Skeletal muscle tissue (tissue), 4 donors: ENCODE data around the gene MAPK14. TPM values are rescaled to one million over a fixed set of nuclear protein-coding genes. Genes with fewer than 3 reads are reported as not detected.
A peak's percentile ranks its signal among the peaks of the same experiment; 100 is the strongest.
"Not testable (repeated sequence)": the region's sequence is repeated elsewhere in the genome, so short reads cannot be mapped to it uniquely, and the experiment has no call there.

Experiments
- H3K27ac ChIP-seq: one replicate; pipeline ENCODE4 v1.7.0; 2013; ENCODE audit warnings: mild to moderate bottlenecking, low read depth, low read length, inconsistent platforms
- H3K27me3 ChIP-seq, 3 donors: one replicate each; pipeline ENCODE4 v1.7.0; 2013; ENCODE audit warnings: low read length in 3 of 3; ENCODE audit not compliant: control insufficient read depth in 3 of 3, insufficient read depth in 3 of 3
- H3K36me3 ChIP-seq, 3 donors: one replicate each; pipeline ENCODE4 v1.7.0; 2013; ENCODE audit warnings: low read length in 3 of 3; ENCODE audit not compliant: control insufficient read depth in 3 of 3, insufficient read depth in 3 of 3
- H3K4me1 ChIP-seq, 3 donors: one replicate each; pipeline ENCODE4 v1.7.0; 2013; ENCODE audit warnings: low read length in 3 of 3, mild to moderate bottlenecking in 3 of 3; ENCODE audit not compliant: control insufficient read depth in 3 of 3, insufficient read depth in 3 of 3
- H3K4me3 ChIP-seq, 3 donors: one replicate each; pipeline ENCODE4 v1.7.0; 2013; ENCODE audit warnings: low read length in 3 of 3
- H3K9ac ChIP-seq, 3 donors: one replicate each; pipeline ENCODE4 v1.7.0; 2013; ENCODE audit warnings: low read length in 3 of 3, mild to moderate bottlenecking in 3 of 3, moderate library complexity in 2 of 3, low read depth in 1 of 3
- H3K9me3 ChIP-seq, 3 donors: one replicate each; pipeline ENCODE4 v1.7.0; 2013; ENCODE audit warnings: low read length in 3 of 3; ENCODE audit not compliant: control insufficient read depth in 3 of 3
- total RNA-seq: library from RNA; depleted of rRNA; stranded (reverse); fragments of >200 nt; gene quantifications from one replicate; pipeline ENCODE4 v1.2.3, GENCODE V29; 2014
- donor health status: Osteomylitis.

MAPK14 gene
- total RNA-seq, 1 donor from 2014 or later: 38.1 TPM

DNA sequence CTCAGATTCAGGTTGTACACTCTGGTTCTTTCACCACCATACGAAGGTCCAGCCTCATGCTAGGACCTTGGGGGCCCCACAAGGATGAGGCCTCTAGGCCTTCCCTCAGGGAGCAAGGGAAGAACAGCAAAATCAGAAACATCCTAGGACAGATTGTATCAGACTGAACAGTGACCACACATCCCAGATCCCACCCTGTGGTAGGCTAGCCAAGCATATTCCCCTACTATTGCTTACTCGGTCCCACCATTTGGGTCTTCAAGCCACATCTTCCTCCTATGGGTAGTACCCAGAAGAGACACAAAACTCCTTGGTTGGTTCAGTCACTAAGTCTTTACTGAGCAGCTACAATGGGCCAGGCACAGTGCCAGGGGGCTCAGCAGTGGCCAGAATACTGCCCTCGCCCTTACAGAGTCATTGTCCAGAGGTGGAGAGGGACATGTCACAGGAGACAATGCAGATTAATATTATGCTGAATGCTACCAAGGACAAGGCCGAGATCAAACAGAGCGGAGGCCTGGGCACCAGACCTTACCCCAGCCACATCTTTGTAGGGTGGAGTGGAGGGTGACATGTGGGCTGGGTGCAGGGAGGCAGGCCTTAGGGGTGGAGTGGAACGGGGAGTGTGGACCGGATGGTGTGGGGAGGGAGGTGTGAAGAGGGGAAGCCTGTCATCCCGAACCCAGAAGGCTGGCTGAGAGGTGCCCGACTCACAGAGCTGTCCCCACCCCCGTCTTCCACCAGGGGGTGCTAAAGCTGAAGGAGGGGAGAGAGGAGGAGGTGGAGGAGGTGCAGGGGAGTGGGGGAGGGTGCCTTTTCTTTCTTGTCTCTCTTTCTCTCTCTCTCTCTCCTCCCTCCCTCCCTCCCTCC, 95.9 kb downstream of the MAPK14 start:
- Histone ChIP-seq H3K9ac (peak overlapping the region in 1 of 3 donors; percentile 3), H3K9me3 (no peaks in the 10 kb centered on the region), H3K4me1 (peaks cover 10 to 30% (median 12%) of the 10 kb centered on the region in 3 donors), H3K27me3 (peaks cover 0 to 18% (median 9%) of the 10 kb centered on the region in 3 donors), H3K27ac (no peak overlapping the region), H3K4me3 (no peak overlapping the region), H3K36me3 (no peaks in the 10 kb centered on the region)

DNA sequence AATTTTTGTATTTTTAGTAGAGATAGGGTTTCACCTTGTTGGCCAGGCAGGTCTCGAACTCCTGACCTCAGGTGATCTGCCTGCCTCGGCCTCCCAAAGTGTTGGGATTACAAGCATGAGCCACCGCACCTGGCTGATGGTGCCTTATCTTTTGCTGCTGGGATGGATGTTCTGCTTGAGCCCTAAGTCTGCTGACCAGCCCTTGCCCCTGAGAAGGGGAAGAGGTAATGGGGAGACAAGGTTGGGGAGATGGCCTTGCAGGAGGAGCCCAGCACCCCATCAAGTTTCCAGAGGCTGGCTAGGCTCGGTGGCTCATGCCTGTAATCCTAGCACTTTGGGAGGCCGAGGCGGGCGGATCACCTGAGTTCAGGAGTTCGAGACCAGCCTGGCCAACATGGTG, 96.7 kb downstream of the MAPK14 start:
- H3K9ac ChIP-seq, H3K27ac ChIP-seq, H3K9me3 ChIP-seq, H3K4me3 ChIP-seq, H3K36me3 ChIP-seq: not testable (repeated sequence)
- Histone ChIP-seq H3K4me1 (peaks cover 9 to 27% (median 10%) of the 10 kb centered on the region in 3 donors), H3K27me3 (peaks cover 0 to 23% (median 9%) of the 10 kb centered on the region in 3 donors)

DNA sequence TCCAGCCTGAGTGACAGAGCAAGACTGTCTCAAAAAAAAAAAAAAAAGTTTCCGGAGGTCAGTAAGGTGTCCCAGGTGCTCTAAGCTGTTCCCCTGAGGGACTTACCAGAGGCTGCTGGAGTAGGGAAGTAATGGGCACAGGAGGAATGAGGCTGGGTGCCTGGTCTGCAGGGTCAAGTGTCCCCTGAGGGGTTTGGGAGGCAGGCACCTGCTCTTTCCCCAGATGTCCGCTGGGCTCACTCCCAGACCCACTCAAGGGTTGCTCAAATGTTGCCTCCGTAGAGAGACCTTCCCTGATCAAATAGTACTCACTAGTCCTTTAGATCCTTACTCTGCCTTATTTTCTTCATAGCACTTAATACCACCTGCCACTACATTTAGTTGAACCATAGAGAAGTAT, 97.3 kb downstream of the MAPK14 start:
- peaks cover 0 to 25% (median 9%) of the 10 kb centered on the region in 3 donors for H3K27me3 ChIP-seq
- no peak overlapping the region for H3K27ac ChIP-seq
- peaks cover 9 to 27% (median 10%) of the 10 kb centered on the region in 3 donors for H3K4me1 ChIP-seq
- no peak overlapping the region for H3K4me3 ChIP-seq
- no peaks in the 10 kb centered on the region for H3K36me3 ChIP-seq
- no peak overlapping the region for H3K9ac ChIP-seq
- no peaks in the 10 kb centered on the region for H3K9me3 ChIP-seq

DNA sequence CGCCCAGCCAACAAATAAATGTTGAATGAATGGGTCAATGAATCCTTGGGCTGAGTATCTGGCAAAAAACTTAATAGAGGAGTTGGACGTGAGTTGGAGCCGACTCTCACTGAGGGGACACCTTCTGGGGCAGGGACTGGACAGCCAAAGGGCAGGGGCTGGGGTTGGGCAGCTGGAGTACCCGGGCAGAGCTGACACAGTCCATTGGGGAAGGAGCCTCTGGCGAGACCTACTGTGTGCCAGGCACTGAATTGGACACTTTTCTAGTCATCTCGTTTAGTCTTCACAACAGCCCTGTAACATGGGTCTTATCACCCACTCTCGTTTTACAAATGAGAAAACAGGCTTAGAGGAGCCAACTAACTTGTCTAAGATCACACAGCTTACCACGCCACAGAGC, 98.0 kb downstream of the MAPK14 start:
- Histone ChIP-seq H3K27me3 (peaks cover 0 to 28% (median 9%) of the 10 kb centered on the region in 3 donors), H3K36me3 (no peaks in the 10 kb centered on the region), H3K9me3 (no peaks in the 10 kb centered on the region), H3K27ac (no peak overlapping the region), H3K9ac (no peak overlapping the region), H3K4me3 (no peak overlapping the region), H3K4me1 (peaks cover 9 to 26% (median 10%) of the 10 kb centered on the region in 3 donors)

DNA sequence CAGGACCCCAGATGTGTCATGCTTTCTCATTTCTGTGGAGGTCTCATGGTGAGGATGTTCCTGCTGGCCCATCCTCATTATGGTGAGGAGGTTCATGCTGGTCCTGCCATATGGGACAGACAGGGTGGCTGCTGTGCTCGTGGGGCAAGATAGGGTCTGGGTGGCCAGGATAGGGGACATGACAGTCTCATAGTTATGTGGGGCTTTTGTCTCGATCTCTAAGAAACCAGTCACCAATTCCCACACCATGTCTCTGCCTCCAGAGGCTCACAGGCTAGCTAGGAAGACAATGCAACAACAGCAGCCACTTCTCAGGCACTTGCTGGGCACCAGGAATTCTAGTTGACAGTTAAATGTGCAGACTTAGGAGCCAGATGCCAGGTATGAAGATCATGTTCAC, 98.5 kb downstream of the MAPK14 start:
- Histone ChIP-seq H3K9me3 (no peaks in the 10 kb centered on the region), H3K36me3 (no peaks in the 10 kb centered on the region), H3K27ac (no peak overlapping the region), H3K9ac (no peak overlapping the region), H3K4me3 (no peak overlapping the region), H3K4me1 (peaks cover 6 to 26% (median 9%) of the 10 kb centered on the region in 3 donors), H3K27me3 (peaks cover 0 to 34% (median 14%) of the 10 kb centered on the region in 3 donors)

DNA sequence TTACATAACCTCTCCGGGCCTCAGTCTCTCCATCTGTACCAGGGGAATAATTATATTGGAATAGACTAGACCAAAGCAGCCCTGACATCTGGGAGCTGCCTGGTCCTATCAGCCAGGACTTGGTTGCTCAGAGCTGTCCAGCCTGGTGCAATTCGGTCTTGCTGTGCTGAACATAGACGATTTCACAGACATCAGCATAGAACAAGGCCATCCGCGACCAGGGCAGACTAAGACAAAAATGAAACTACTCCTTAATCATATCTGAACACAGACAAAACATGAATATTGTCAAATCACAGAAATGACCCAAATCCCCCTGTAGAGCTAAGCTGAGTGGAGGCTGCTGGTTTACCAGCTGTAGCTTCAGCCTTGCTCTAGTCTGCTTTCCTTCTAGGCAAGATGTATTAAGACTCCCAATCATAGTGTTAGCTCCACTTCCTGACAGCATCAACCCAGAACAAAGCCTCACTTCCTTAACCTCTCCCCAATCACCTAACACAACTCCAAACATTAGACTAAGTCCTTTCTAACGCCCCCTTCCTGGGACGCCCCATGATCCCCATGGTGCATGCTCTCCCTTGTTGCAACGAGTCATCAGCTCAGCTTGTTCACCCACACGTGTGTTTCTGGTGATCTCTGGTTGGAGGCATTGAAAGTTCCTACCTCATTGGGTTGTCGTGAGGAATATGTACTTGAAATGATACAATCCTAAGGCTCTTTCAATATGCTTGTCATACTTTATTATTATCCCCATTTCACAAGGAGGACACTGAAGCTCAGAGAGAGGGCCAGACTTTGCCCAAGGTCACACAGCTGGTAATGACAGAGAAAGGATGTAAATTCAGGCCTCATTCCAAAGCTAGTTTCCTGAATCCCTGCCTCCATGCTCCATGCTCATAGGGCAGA, 99.2 kb downstream of the MAPK14 start:
- no peaks in the 10 kb centered on the region for H3K9me3 ChIP-seq
- no peaks in the 10 kb centered on the region for H3K36me3 ChIP-seq
- H3K4me3 ChIP-seq: no peak overlapping the region
- H3K4me1 ChIP-seq: peaks cover 3 to 23% (median 9%) of the 10 kb centered on the region in 3 donors
- no peak overlapping the region for H3K9ac ChIP-seq
- no peak overlapping the region for H3K27ac ChIP-seq
- peaks cover 0 to 40% (median 16%) of the 10 kb centered on the region in 3 donors for H3K27me3 ChIP-seq

DNA sequence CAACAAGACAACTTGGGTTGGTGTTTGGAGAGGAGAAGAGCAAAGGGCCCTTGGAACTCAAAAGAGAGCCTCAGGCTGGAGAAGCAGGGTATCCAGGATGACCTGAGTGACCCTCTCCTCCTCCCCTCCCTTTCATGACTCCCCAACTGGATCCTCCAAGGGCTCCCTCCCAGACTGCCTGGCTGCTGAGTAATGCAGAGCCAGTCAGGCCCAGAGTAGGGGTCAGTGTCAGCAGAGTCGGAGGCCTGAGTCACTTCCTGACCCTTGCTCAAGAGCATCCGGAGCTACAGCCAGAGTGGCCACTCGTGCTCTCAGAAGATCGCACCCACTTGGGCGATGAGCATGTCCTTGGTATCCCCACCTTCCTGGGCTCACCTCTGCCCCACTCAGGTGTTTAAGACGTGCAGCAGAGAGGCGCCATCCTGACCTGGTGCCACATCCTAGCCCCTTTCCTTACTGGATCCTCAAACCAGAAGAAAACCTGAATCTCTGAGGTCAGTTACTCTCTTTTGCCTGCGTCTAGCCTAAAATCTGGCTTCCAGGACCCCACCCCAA, 99.9 kb downstream of the MAPK14 start:
- Histone ChIP-seq H3K36me3 (no peaks in the 10 kb centered on the region), H3K27ac (no peak overlapping the region), H3K4me1 (peaks cover 3 to 23% (median 12%) of the 10 kb centered on the region in 3 donors), H3K9me3 (no peaks in the 10 kb centered on the region), H3K27me3 (peaks cover 0 to 41% (median 21%) of the 10 kb centered on the region in 3 donors), H3K4me3 (no peak overlapping the region), H3K9ac (no peak overlapping the region)

DNA sequence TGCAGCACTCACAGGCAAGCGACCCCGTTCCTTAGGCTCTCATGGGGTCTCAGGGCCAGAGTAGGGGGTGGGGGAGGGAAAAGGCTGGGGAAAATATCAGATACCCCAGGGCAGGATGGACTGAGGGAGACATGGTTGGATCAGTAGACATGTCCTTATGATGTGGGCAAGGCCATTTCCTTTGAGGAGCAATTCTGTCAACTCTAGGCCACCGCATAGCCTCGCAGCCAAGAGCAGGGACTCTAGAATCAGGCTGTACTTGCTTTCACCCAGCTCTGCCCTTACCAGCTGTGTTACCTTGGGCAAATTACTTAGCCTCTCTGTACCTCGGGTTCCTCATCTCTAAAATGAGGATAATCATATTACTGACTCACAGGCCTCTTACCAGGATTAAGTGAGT, 100.5 kb downstream of the MAPK14 start:
- no peaks in the 10 kb centered on the region for H3K36me3 ChIP-seq
- no peak overlapping the region for H3K4me3 ChIP-seq
- no peak overlapping the region for H3K27ac ChIP-seq
- H3K9ac ChIP-seq: no peak overlapping the region
- H3K4me1 ChIP-seq: peaks cover 3 to 21% (median 12%) of the 10 kb centered on the region in 3 donors
- no peaks in the 10 kb centered on the region for H3K9me3 ChIP-seq
- peaks cover 0 to 46% (median 24%) of the 10 kb centered on the region in 3 donors for H3K27me3 ChIP-seq

DNA sequence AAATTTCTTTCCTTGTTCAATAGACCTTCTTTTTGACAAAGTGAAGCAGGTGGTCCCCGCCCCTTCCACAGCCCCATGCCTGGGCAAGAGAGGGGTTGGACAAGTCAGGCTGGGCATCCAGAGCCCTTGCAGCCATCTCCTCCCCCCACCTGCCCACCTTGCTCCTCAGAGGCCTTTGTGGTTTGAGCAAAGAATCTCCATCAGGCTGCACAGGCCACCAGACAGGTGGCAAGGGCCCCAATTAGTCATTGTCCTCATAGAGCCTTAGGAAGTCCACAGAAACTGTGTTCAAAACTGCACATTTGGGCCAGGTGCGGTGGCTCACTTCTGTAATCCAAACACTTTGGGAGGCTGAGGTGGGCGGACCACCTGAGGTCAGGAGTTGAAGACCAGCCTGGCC, 101.2 kb downstream of the MAPK14 start:
- Histone ChIP-seq H3K4me3 (no peak overlapping the region), H3K9ac (no peak overlapping the region), H3K36me3 (no peaks in the 10 kb centered on the region), H3K27me3 (peaks cover 0 to 52% (median 31%) of the 10 kb centered on the region in 3 donors), H3K9me3 (no peaks in the 10 kb centered on the region), H3K4me1 (peaks cover 3 to 15% (median 9%) of the 10 kb centered on the region in 3 donors), H3K27ac (no peak overlapping the region)
